Measurements from ENCODE around the gene CPVL.

The CPVL gene

GRCh38 chr7:28979776-28980175 lies 166.6 kb downstream of the CPVL start:
- H3K27me3 ChIP-seq (ENCODE audit: insufficient read depth, low read length, poor library complexity): no peaks in the 10 kb centered on the region
- H3K36me3 ChIP-seq (ENCODE audit: insufficient read depth, low read length): no peaks in the 10 kb centered on the region
- H3K9me3 ChIP-seq (ENCODE audit: insufficient read depth, low read length, severe bottlenecking): no peaks in the 10 kb centered on the region
- no peak for ATAC-seq (ENCODE audit: insufficient read depth, low read depth)
- no peak overlapping the region for H3K4me2 ChIP-seq (ENCODE audit: insufficient read depth, low read length)
- no peak overlapping the region for H3K27ac ChIP-seq (ENCODE audit: low read length)
- no peaks in the 10 kb centered on the region for H3K4me1 ChIP-seq (ENCODE audit: insufficient read depth, low read length)
- no peak overlapping the region for H3K9ac ChIP-seq (ENCODE audit: low read depth, low read length)
- no peaks in the 10 kb centered on the region for H3K79me2 ChIP-seq (ENCODE audit: insufficient read depth, low read length)
- no peak for DNase-seq
- H3K4me3 ChIP-seq (ENCODE audit: low read depth in 1 of 2, low read length in 2 of 2): no peak overlapping the region
- no peaks in the 10 kb centered on the region for H4K20me1 ChIP-seq (ENCODE audit: insufficient read depth, low read length)
- H2AFZ ChIP-seq (ENCODE audit: low read depth, low read length): no peak overlapping the region
- TF ChIP-seq EZH2 (IDR thresholded peaks at IDR 0.05; ENCODE audit: borderline replicate concordance, low read depth, low read length, severe bottlenecking) (no peak), CTCF (IDR thresholded peaks at IDR 0.05; ENCODE audit: borderline replicate concordance, extremely low read depth, low read length, poor library complexity, severe bottlenecking) (no peak)

GRCh38 chr7:28977881-28978280 lies 168.5 kb downstream of the CPVL start:
- no peaks in the 10 kb centered on the region for H3K79me2 ChIP-seq (ENCODE audit: insufficient read depth, low read length)
- H3K9ac ChIP-seq (ENCODE audit: low read depth, low read length): no peak overlapping the region
- no peaks in the 10 kb centered on the region for H3K36me3 ChIP-seq (ENCODE audit: insufficient read depth, low read length)
- H2AFZ ChIP-seq (ENCODE audit: low read depth, low read length): no peak overlapping the region
- H3K4me1 ChIP-seq (ENCODE audit: insufficient read depth, low read length): no peaks in the 10 kb centered on the region
- no peaks in the 10 kb centered on the region for H3K27me3 ChIP-seq (ENCODE audit: insufficient read depth, low read length, poor library complexity)
- H3K9me3 ChIP-seq (ENCODE audit: insufficient read depth, low read length, severe bottlenecking): no peaks in the 10 kb centered on the region
- TF ChIP-seq EZH2 (IDR thresholded peaks at IDR 0.05; ENCODE audit: borderline replicate concordance, low read depth, low read length, severe bottlenecking): no peak
- TF ChIP-seq CTCF (IDR thresholded peaks at IDR 0.05; ENCODE audit: borderline replicate concordance, extremely low read depth, low read length, poor library complexity, severe bottlenecking): no peak
- no peak overlapping the region for H3K4me2 ChIP-seq (ENCODE audit: insufficient read depth, low read length)
- ATAC-seq (ENCODE audit: insufficient read depth, low read depth) (no peak), DNase-seq (no peak)
- H4K20me1 ChIP-seq (ENCODE audit: insufficient read depth, low read length): no peaks in the 10 kb centered on the region
- H3K4me3 ChIP-seq (ENCODE audit: low read depth in 1 of 2, low read length in 2 of 2): no peak overlapping the region
- H3K27ac ChIP-seq (ENCODE audit: low read length): no peak overlapping the region

GRCh38 chr7:28976022-28976421 lies 170.3 kb downstream of the CPVL start:
- Histone ChIP-seq H3K9me3 (ENCODE audit: insufficient read depth, low read length, severe bottlenecking) (no peaks in the 10 kb centered on the region), H3K36me3 (ENCODE audit: insufficient read depth, low read length) (no peaks in the 10 kb centered on the region), H3K4me1 (ENCODE audit: insufficient read depth, low read length) (no peaks in the 10 kb centered on the region), H3K79me2 (ENCODE audit: insufficient read depth, low read length) (no peaks in the 10 kb centered on the region), H3K27me3 (ENCODE audit: insufficient read depth, low read length, poor library complexity) (no peaks in the 10 kb centered on the region), H3K9ac (ENCODE audit: low read depth, low read length) (no peak overlapping the region), H2AFZ (ENCODE audit: low read depth, low read length) (no peak overlapping the region), H3K27ac (ENCODE audit: low read length) (no peak overlapping the region), H3K4me3 (ENCODE audit: low read depth in 1 of 2, low read length in 2 of 2) (no peak overlapping the region), H4K20me1 (ENCODE audit: insufficient read depth, low read length) (no peaks in the 10 kb centered on the region), H3K4me2 (ENCODE audit: insufficient read depth, low read length) (no peak overlapping the region)
- TF ChIP-seq CTCF (IDR thresholded peaks at IDR 0.05; ENCODE audit: borderline replicate concordance, extremely low read depth, low read length, poor library complexity, severe bottlenecking) (no peak), EZH2 (IDR thresholded peaks at IDR 0.05; ENCODE audit: borderline replicate concordance, low read depth, low read length, severe bottlenecking) (no peak)
- no peak for ATAC-seq (ENCODE audit: insufficient read depth, low read depth)
- DNase-seq: no peak

- H3K9me3 ChIP-seq (ENCODE audit: insufficient read depth, low read length, severe bottlenecking): no peaks in the 10 kb centered on the region
- H3K36me3 ChIP-seq (ENCODE audit: insufficient read depth, low read length): no peaks in the 10 kb centered on the region
- TF ChIP-seq CTCF (IDR thresholded peaks at IDR 0.05; ENCODE audit: borderline replicate concordance, extremely low read depth, low read length, poor library complexity, severe bottlenecking) (no peak), EZH2 (IDR thresholded peaks at IDR 0.05; ENCODE audit: borderline replicate concordance, low read depth, low read length, severe bottlenecking) (no peak)
- no peak overlapping the region for H3K4me2 ChIP-seq (ENCODE audit: insufficient read depth, low read length)
- H3K27ac ChIP-seq (ENCODE audit: low read length): no peak overlapping the region
- DNase-seq: no peak
- no peak overlapping the region for H3K9ac ChIP-seq (ENCODE audit: low read depth, low read length)
- H3K4me3 ChIP-seq (ENCODE audit: low read depth in 1 of 2, low read length in 2 of 2): no peak overlapping the region
- H3K79me2 ChIP-seq (ENCODE audit: insufficient read depth, low read length): no peaks in the 10 kb centered on the region
- H4K20me1 ChIP-seq (ENCODE audit: insufficient read depth, low read length): no peaks in the 10 kb centered on the region
- H3K27me3 ChIP-seq (ENCODE audit: insufficient read depth, low read length, poor library complexity): no peaks in the 10 kb centered on the region
- H2AFZ ChIP-seq (ENCODE audit: low read depth, low read length): no peak overlapping the region
- ATAC-seq (ENCODE audit: insufficient read depth, low read depth): no peak
- H3K4me1 ChIP-seq (ENCODE audit: insufficient read depth, low read length): no peaks in the 10 kb centered on the region
These were observed 172.7 kb downstream of the CPVL start for GRCh38 chr7:28973591-28973990.
